H9 (cell line): Measurements from ENCODE around the gene CHIT1. TPM values are rescaled to one million over a fixed set of nuclear protein-coding genes. Genes with fewer than 3 reads are reported as not detected.

Source experiments
- DNase-seq: peaks from one replicate; pipeline ENCODE4 v3.0.0-alpha.2; 2017
- H2AFZ ChIP-seq: one replicate; pipeline ENCODE4 v1.6.1; 2013; ENCODE audit warnings: mild to moderate bottlenecking, low read length, control low read depth, moderate library complexity
- H2AK5ac ChIP-seq: 2 replicates; pipeline ENCODE4 v1.6.1; 2013; ENCODE audit warnings: low read length, control low read depth, mixed read lengths; ENCODE audit not compliant: insufficient read length
- H2BK120ac ChIP-seq: one replicate; pipeline ENCODE4 v1.6.1; 2013; ENCODE audit warnings: low read depth, mild to moderate bottlenecking, low read length, control low read depth, inconsistent platforms; ENCODE audit not compliant: poor library complexity, severe bottlenecking
- H2BK12ac ChIP-seq: 2 replicates; pipeline ENCODE4 v1.6.1; 2013; ENCODE audit warnings: low read length, control low read depth, mixed read lengths, low read depth; ENCODE audit not compliant: insufficient read length
- H2BK15ac ChIP-seq: 2 replicates; pipeline ENCODE4 v1.6.1; 2013; ENCODE audit warnings: low read depth, low read length, control low read depth
- H2BK20ac ChIP-seq: one replicate; pipeline ENCODE4 v1.6.1; 2013; ENCODE audit warnings: low read depth, mild to moderate bottlenecking, low read length, control low read depth, inconsistent platforms; ENCODE audit not compliant: poor library complexity, severe bottlenecking
- H2BK5ac ChIP-seq: 2 replicates; pipeline ENCODE4 v1.6.1; 2013; ENCODE audit warnings: low read length, control low read depth, mixed read lengths; ENCODE audit not compliant: insufficient read length
- H3K14ac ChIP-seq: 2 replicates; pipeline ENCODE4 v1.6.1; 2013; ENCODE audit warnings: low read length, control low read depth; ENCODE audit not compliant: insufficient read depth
- H3K18ac ChIP-seq: 2 replicates; pipeline ENCODE4 v1.6.1; 2013; ENCODE audit warnings: low read depth, mild to moderate bottlenecking, mixed read lengths, low read length, control low read depth; ENCODE audit not compliant: insufficient read length
- H3K23ac ChIP-seq: 2 replicates; pipeline ENCODE4 v1.6.1; 2013; ENCODE audit warnings: low read length, control low read depth, mixed read lengths, low read depth; ENCODE audit not compliant: insufficient read length
- H3K23me2 ChIP-seq: 2 replicates; pipeline ENCODE4 v1.6.1; 2013; ENCODE audit warnings: low read depth, mild to moderate bottlenecking, mixed read lengths, low read length, control low read depth; ENCODE audit not compliant: insufficient read length, poor library complexity, severe bottlenecking
- H3K27ac ChIP-seq: 2 replicates; pipeline ENCODE4 v1.5.1; 2013; ENCODE audit warnings: low read length, control low read depth, mixed read lengths, low read depth; ENCODE audit not compliant: insufficient read length
- H3K27me3 ChIP-seq: 2 replicates; pipeline ENCODE4 v1.6.1; 2013; ENCODE audit warnings: low read length, control low read depth, inconsistent platforms; ENCODE audit not compliant: insufficient read depth
- H3K4ac ChIP-seq: 2 replicates; pipeline ENCODE4 v1.6.1; 2013; ENCODE audit warnings: low read depth, mild to moderate bottlenecking, control low read depth, inconsistent platforms, low read length, moderate library complexity
- H3K4me1 ChIP-seq: 2 replicates; pipeline ENCODE4 v1.6.1; 2013; ENCODE audit warnings: low read length, control low read depth, inconsistent platforms; ENCODE audit not compliant: insufficient read depth
- H3K4me2 ChIP-seq: 2 replicates; pipeline ENCODE4 v1.6.1; 2013; ENCODE audit warnings: low read length, control low read depth, mixed read lengths; ENCODE audit not compliant: insufficient read length, insufficient read depth
- H3K56ac ChIP-seq: 2 replicates; pipeline ENCODE4 v1.6.1; 2013; ENCODE audit warnings: low read depth, mild to moderate bottlenecking, mixed read lengths, low read length, control low read depth; ENCODE audit not compliant: insufficient read length
- H3K79me1 ChIP-seq: 2 replicates; pipeline ENCODE4 v1.6.1; 2013; ENCODE audit warnings: low read depth, mild to moderate bottlenecking, moderate library complexity, low read length, control low read depth, inconsistent platforms; ENCODE audit not compliant: insufficient read depth, poor library complexity, severe bottlenecking
- H3K79me2 ChIP-seq: 2 replicates; pipeline ENCODE4 v1.6.1; 2013; ENCODE audit warnings: low read length, control low read depth, inconsistent platforms; ENCODE audit not compliant: insufficient read depth
- H3K9ac ChIP-seq: 2 replicates; pipeline ENCODE4 v1.6.1; 2013; ENCODE audit warnings: low read length, control low read depth, mixed read lengths; ENCODE audit not compliant: insufficient read length; ENCODE audit errors: extremely low read depth
- H3K9me3 ChIP-seq: one replicate; pipeline ENCODE4 v1.6.1; 2013; ENCODE audit warnings: low read depth, low read length, inconsistent platforms; ENCODE audit not compliant: control insufficient read depth
- H3T11ph ChIP-seq: one replicate; pipeline ENCODE4 v1.6.1; 2013; ENCODE audit warnings: mild to moderate bottlenecking, low read length, control low read depth, inconsistent platforms
- H4K20me1 ChIP-seq: one replicate; pipeline ENCODE4 v1.6.1; 2013; ENCODE audit not compliant: control insufficient read depth, insufficient read length, insufficient read depth
- H4K5ac ChIP-seq: 2 replicates; pipeline ENCODE4 v1.6.1; 2013; ENCODE audit warnings: low read depth, mild to moderate bottlenecking, mixed read lengths, low read length, control low read depth; ENCODE audit not compliant: insufficient read length
- H4K8ac ChIP-seq: replicated peaks from 2 replicates; pipeline ENCODE4 v1.6.1; 2013; ENCODE audit warnings: low read length, control low read depth, mixed read lengths, low read depth; ENCODE audit not compliant: insufficient read length
- H4K91ac ChIP-seq: 2 replicates; pipeline ENCODE4 v1.6.1; 2013; ENCODE audit warnings: low read depth, mild to moderate bottlenecking, moderate library complexity, mixed read lengths, low read length, control low read depth; ENCODE audit not compliant: insufficient read length
- H3K27ac Mint-ChIP-seq, 3 experiments: 2 replicates in 2 of 3; 3 replicates in 1 of 3; pipeline ENCODE4 v1.8.0; 2020 to 2021; ENCODE audit warnings: mixed read lengths in 3 of 3, mild to moderate bottlenecking in 1 of 3, moderate library complexity in 1 of 3
- H3K27me3 Mint-ChIP-seq: 2 replicates; pipeline ENCODE4 v1.8.0; 2021; ENCODE audit warnings: low read depth, mild to moderate bottlenecking, moderate library complexity, mixed read lengths
- H3K36me3 Mint-ChIP-seq, 3 experiments: 2 replicates in 2 of 3; 3 replicates in 1 of 3; pipeline ENCODE4 v1.8.0; 2020 to 2021; ENCODE audit warnings: low read depth in 3 of 3, mixed read lengths in 3 of 3; ENCODE audit not compliant: insufficient read depth in 1 of 3
- H3K4me1 Mint-ChIP-seq, 2 experiments: 2 replicates each; pipeline ENCODE4 v1.8.0; 2020; ENCODE audit warnings: mixed read lengths in 2 of 2
- H3K4me3 Mint-ChIP-seq, 2 experiments: 2 replicates in 1 of 2; 3 replicates in 1 of 2; pipeline ENCODE4 v1.8.0; 2020 to 2021; ENCODE audit warnings: mild to moderate bottlenecking in 2 of 2, mixed read lengths in 2 of 2, moderate library complexity in 1 of 2
- H3K9me3 Mint-ChIP-seq, 2 experiments: 2 replicates in 1 of 2; 3 replicates in 1 of 2; pipeline ENCODE4 v1.8.0; 2020; ENCODE audit warnings: mild to moderate bottlenecking in 2 of 2, mixed read lengths in 2 of 2, moderate library complexity in 1 of 2
- WGBS: extraction: QIAGEN DNeasy Blood & Tissue Kit; methylation state at CpG from one replicate; pipeline ENCODE4 v1.1.7; 2013; ENCODE audit warnings: missing lambda C conversion rate, low lambda C conversion rate, mixed read lengths; ENCODE audit not compliant: insufficient read length; ENCODE audit errors: extremely low coverage; 5-methylcytosine and 5-hydroxymethylcytosine counted together
- total RNA-seq: library from RNA; stranded (reverse); gene quantifications from 2 replicates; pipeline ENCODE4 v1.2.1, GENCODE V29; 2021
- TF ChIP-seq, protein P1 (sequence below): fragments of 200-600 bp; sonication (generic); conservative IDR thresholded peaks from 3 replicates; pipeline ENCODE4 v1.8.0; 2021; ENCODE audit warnings: antibody characterized with exemption, mild to moderate bottlenecking

The CHIT1 gene
- total RNA-seq, 1 experiment from 2014 or later: not detected

DNA sequence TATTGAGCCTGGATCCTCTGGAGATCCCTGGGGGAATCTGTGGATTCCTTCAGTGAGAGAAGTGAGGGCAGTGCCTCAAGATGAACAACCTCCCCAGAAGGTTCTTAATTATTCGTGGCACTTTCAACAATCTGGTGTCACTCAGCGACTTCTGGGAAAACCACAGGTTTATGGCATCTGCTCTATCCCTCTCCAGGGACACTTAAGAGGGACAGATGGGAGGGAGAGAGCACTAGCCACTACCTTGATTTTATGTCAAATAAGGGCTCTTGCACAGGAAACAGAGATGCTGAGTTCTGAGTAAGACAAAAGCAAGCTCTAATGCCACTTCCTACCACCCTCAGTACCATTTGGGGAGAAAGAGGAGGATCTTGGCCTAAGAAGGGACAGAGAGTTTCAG lies 21.7 kb downstream of the CHIT1 start:
- DNase-seq: no peak
- Histone ChIP-seq H3K23me2 (no peaks in the 10 kb centered on the region), H3K9ac (no peak overlapping the region), H3T11ph (no peak overlapping the region), H2BK12ac (no peak overlapping the region), H4K91ac (no peak overlapping the region), H2BK15ac (no peak overlapping the region), H4K5ac (no peak overlapping the region), H3K79me1 (no peaks in the 10 kb centered on the region), H2AFZ (no peak overlapping the region), H4K8ac (no peak overlapping the region), H3K27me3 (peaks cover 2% of the 10 kb centered on the region; the same call in 1 of the 2 replicates), H2BK20ac (no peak overlapping the region), H3K4me1 (no peaks in the 10 kb centered on the region), H3K9me3 (no peaks in the 10 kb centered on the region), H3K18ac (no peak overlapping the region), H2AK5ac (no peak overlapping the region), H3K56ac (no peak overlapping the region), H3K14ac (no peak overlapping the region), H3K27ac (no peak overlapping the region), H2BK5ac (no peak overlapping the region), H2BK120ac (no peak overlapping the region), H3K4ac (no peak overlapping the region), H3K23ac (no peak overlapping the region), H3K79me2 (no peaks in the 10 kb centered on the region), H4K20me1 (no peaks in the 10 kb centered on the region), H3K4me2 (no peak overlapping the region)
- Mint-ChIP-seq H3K36me3 (no peaks in the 10 kb centered on the region), H3K9me3 (no peaks in the 10 kb centered on the region), H3K27me3 (peaks cover 7% of the 10 kb centered on the region), H3K27ac (no peak overlapping the region), H3K4me1 (peaks cover 5% of the 10 kb centered on the region in 2 experiments), H3K4me3 (no peak overlapping the region)
- WGBS: no CpG with 5 or more reads among the region's 2 CpGs
- TF ChIP-seq, protein P1, sequence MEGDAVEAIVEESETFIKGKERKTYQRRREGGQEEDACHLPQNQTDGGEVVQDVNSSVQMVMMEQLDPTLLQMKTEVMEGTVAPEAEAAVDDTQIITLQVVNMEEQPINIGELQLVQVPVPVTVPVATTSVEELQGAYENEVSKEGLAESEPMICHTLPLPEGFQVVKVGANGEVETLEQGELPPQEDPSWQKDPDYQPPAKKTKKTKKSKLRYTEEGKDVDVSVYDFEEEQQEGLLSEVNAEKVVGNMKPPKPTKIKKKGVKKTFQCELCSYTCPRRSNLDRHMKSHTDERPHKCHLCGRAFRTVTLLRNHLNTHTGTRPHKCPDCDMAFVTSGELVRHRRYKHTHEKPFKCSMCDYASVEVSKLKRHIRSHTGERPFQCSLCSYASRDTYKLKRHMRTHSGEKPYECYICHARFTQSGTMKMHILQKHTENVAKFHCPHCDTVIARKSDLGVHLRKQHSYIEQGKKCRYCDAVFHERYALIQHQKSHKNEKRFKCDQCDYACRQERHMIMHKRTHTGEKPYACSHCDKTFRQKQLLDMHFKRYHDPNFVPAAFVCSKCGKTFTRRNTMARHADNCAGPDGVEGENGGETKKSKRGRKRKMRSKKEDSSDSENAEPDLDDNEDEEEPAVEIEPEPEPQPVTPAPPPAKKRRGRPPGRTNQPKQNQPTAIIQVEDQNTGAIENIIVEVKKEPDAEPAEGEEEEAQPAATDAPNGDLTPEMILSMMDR: no peak
